Liver (tissue), 9 donors: ENCODE results near the gene ANTXR2. TPM values are rescaled to one million over a fixed set of nuclear protein-coding genes. Genes with fewer than 3 reads are reported as not detected.
"Not testable (repeated sequence)": the region's sequence is repeated elsewhere in the genome, so short reads cannot be mapped to it uniquely, and the experiment has no call there.

Source experiments
- DNase-seq: peaks from one replicate; pipeline ENCODE4 v3.0.0-alpha.2; 2017; ENCODE audit warnings: low spot score
- H3K27ac ChIP-seq, 2 donors: one replicate each; pipeline ENCODE4 v1.7.0; 2013; ENCODE audit warnings: inconsistent platforms in 2 of 2, low read length in 2 of 2, control low read depth in 1 of 2, low read depth in 1 of 2, mild to moderate bottlenecking in 1 of 2
- H3K27me3 ChIP-seq, 4 donors: one replicate each; pipeline versions ENCODE4 v1.6.1 to v1.7.0; 2013; ENCODE audit warnings: low read length in 3 of 4, inconsistent platforms in 1 of 4, mild to moderate bottlenecking in 1 of 4, moderate library complexity in 1 of 4; ENCODE audit not compliant: control insufficient read depth in 4 of 4, insufficient read depth in 4 of 4
- H3K36me3 ChIP-seq, 4 donors: one replicate each; pipeline versions ENCODE4 v1.6.1 to v1.7.0; 2013; ENCODE audit warnings: low read length in 3 of 4, mild to moderate bottlenecking in 3 of 4, low read depth in 1 of 4, moderate library complexity in 1 of 4; ENCODE audit not compliant: control insufficient read depth in 4 of 4, insufficient read depth in 3 of 4
- H3K4me1 ChIP-seq, 4 donors: one replicate each; pipeline versions ENCODE4 v1.6.1 to v1.7.0; 2013; ENCODE audit warnings: low read length in 3 of 4, mild to moderate bottlenecking in 3 of 4, moderate library complexity in 1 of 4; ENCODE audit not compliant: control insufficient read depth in 4 of 4, insufficient read depth in 4 of 4
- H3K4me3 ChIP-seq, 3 donors: one replicate each; pipeline versions ENCODE4 v1.6.1 to v1.7.0; 2013; ENCODE audit warnings: low read length in 3 of 3, control low read depth in 1 of 3, low read depth in 1 of 3, mild to moderate bottlenecking in 1 of 3
- H3K9ac ChIP-seq, 2 donors: one replicate each; pipeline ENCODE4 v1.7.0; 2013; ENCODE audit warnings: low read length in 2 of 2, mild to moderate bottlenecking in 2 of 2, moderate library complexity in 2 of 2, control low read depth in 1 of 2, low read depth in 1 of 2
- H3K9me3 ChIP-seq, 4 donors: one replicate each; pipeline versions ENCODE4 v1.6.1 to v1.7.0; 2013; ENCODE audit warnings: low read length in 3 of 4; ENCODE audit not compliant: control insufficient read depth in 4 of 4
- CTCF ChIP-seq: fragments of 150-350 bp; IDR thresholded peaks from 2 replicates; pipeline ENCODE4 v1.5.1; 2017; ENCODE audit warnings: improper control_type of control experiment, low read depth, low read length; ENCODE audit not compliant: missing input control
- EGR1 ChIP-seq, 2 donors: IDR thresholded peaks; 2 replicates each; pipeline ENCODE4 v1.6.1; 2016 to 2018; ENCODE audit warnings: antibody characterized with exemption in 2 of 2, low read depth in 2 of 2
- FOXA1 ChIP-seq: IDR thresholded peaks from 2 replicates; pipeline ENCODE4 v1.6.1; 2016; ENCODE audit warnings: antibody characterized with exemption
- FOXA2 ChIP-seq: IDR thresholded peaks from 2 replicates; pipeline ENCODE4 v1.6.1; 2016; ENCODE audit warnings: antibody characterized with exemption
- GABPA ChIP-seq, 2 donors: IDR thresholded peaks in 1 of 2; conservative IDR thresholded peaks in 1 of 2; 2 replicates each; pipeline ENCODE4 v1.6.1; 2016; ENCODE audit warnings: antibody characterized with exemption in 2 of 2, mild to moderate bottlenecking in 1 of 2, moderate library complexity in 1 of 2
- HNF4A ChIP-seq, 2 donors: conservative IDR thresholded peaks; 2 replicates each; pipeline ENCODE4 v1.6.1; 2016; ENCODE audit warnings: antibody characterized with exemption in 2 of 2, mild to moderate bottlenecking in 2 of 2
- HNF4G ChIP-seq: IDR thresholded peaks from 2 replicates; pipeline ENCODE4 v1.6.1; 2016; ENCODE audit warnings: antibody characterized with exemption
- JUND ChIP-seq, 2 donors: IDR thresholded peaks; 2 replicates each; pipeline ENCODE4 v1.6.1; 2016; ENCODE audit warnings: antibody characterized with exemption in 2 of 2
- NR2F2 ChIP-seq: IDR thresholded peaks from 2 replicates; pipeline ENCODE4 v1.6.1; 2016; ENCODE audit warnings: antibody characterized with exemption
- RAD21 ChIP-seq, 2 donors: IDR thresholded peaks; 2 replicates each; pipeline ENCODE4 v1.6.1; 2016; ENCODE audit warnings: antibody characterized with exemption in 2 of 2, mild to moderate bottlenecking in 2 of 2
- RXRA ChIP-seq, 2 donors: IDR thresholded peaks; 2 replicates each; pipeline ENCODE4 v1.6.1; 2017 to 2018; ENCODE audit warnings: antibody characterized with exemption in 2 of 2, mild to moderate bottlenecking in 1 of 2
- SP1 ChIP-seq: IDR thresholded peaks from 2 replicates; pipeline ENCODE4 v1.6.1; 2018; ENCODE audit warnings: antibody characterized with exemption, mild to moderate bottlenecking
- TAF1 ChIP-seq: conservative IDR thresholded peaks from 2 replicates; pipeline ENCODE4 v1.6.1; 2016; ENCODE audit warnings: antibody characterized with exemption, mild to moderate bottlenecking
- YY1 ChIP-seq: IDR thresholded peaks from 2 replicates; pipeline ENCODE4 v1.6.1; 2016; ENCODE audit warnings: antibody characterized with exemption, mild to moderate bottlenecking
- WGBS: extraction: QIAGEN DNeasy Blood & Tissue Kit; methylation state at CpG from one replicate; pipeline ENCODE4 v1.1.7; 2013; 5-methylcytosine and 5-hydroxymethylcytosine counted together
- polyA plus RNA-seq, 2 donors: library from polyadenylated mRNA; stranded (reverse) in 1 of 2; unstranded in 1 of 2; fragments of 200-250 nt in 1 of 2; fragments of >200 nt in 1 of 2; fragmentation: Nextera tagmentation in 1 of 2; extraction: Ambion mirVana in 1 of 2; gene quantifications; one replicate each; pipeline versions ENCODE4 v1.2.1 to v1.2.3, GENCODE V29; 2013 to 2015
- total RNA-seq, 2 donors: library from RNA; depleted of rRNA; stranded (reverse); fragments of >200 nt; gene quantifications; one replicate each; pipeline ENCODE4 v1.2.3, GENCODE V29; 2014
- TF ChIP-seq, protein P1 (sequence below): IDR thresholded peaks from 2 replicates; pipeline ENCODE4 v1.6.1; 2016; ENCODE audit warnings: antibody characterized with exemption
- TF ChIP-seq, protein P2 (sequence below): IDR thresholded peaks from 2 replicates; pipeline ENCODE4 v1.6.1; 2016; ENCODE audit warnings: antibody characterized with exemption
- donor health status: healthy.
- donor health status: healthy.
- donor health status: healthy.
- donor health status: healthy.
- donor health status: healthy.

Gene ANTXR2
- total and polyA plus RNA-seq, 4 donors = 16.1 to 30.5 (median 21.3) TPM

DNA sequence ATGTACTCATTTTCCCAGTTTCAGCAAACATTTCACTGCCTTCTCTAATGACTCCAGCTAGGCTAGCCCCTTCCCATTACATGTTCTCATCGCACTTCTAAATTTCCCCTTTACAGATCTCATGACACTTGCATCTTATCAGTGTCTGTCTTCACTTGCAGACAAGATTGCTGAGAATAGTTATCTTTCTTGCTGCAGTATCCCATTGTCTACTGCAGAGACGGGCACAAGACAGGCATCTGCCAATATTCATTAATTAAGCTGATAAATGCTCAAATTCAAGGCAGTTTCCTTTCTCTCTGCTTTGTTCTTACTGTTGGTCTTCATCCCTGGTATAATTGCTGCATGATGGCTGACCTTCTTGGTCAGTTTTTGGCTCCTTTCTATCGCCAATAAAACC, 175.9 kb downstream of the ANTXR2 start:
- no peak overlapping the region for H3K9ac ChIP-seq
- H3K27me3 ChIP-seq = no peaks in the 10 kb centered on the region
- TF ChIP-seq RXRA (IDR thresholded peaks at IDR 0.05) (no peak), TAF1 (no peak), CTCF (no peak), EGR1 (IDR thresholded peaks at IDR 0.05; ENCODE audit: low read depth in 2 of 2) (no peak), HNF4A (conservative IDR thresholded peaks at IDR 0.05) (no peak), YY1 (no peak)
- H3K9me3 ChIP-seq = no peaks in the 10 kb centered on the region
- WGBS = 60% methylated on average over 3 of the region's 3 CpGs
- H3K36me3 ChIP-seq = no peaks in the 10 kb centered on the region
- H3K27ac ChIP-seq = no peak overlapping the region
- DNase-seq = no peak
- H3K4me3 ChIP-seq = no peak overlapping the region
- no peaks in the 10 kb centered on the region for H3K4me1 ChIP-seq

DNA sequence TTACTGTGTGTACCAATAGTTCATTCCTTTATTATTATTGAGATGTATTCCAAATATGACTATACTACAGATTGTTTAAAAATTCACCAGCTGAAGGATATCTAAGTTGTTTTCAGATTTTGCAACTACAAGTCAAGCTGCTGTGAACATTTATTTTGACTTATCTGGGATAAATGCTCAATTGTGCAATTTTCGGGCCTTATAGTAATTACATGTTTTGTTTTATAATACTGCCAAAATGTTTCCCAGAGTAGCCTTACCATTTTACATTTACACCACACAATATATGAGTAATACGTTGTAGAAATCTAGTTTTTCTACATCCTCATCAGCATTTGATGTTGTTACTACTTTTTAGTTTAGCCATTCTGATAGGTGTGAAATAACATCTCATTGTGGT, 179.6 kb downstream of the ANTXR2 start:
- TF ChIP-seq CTCF (no peak), HNF4G (no peak), GABPA (IDR thresholded peaks at IDR 0.05 in 1 of 2, conservative IDR thresholded peaks at IDR 0.05 in 1 of 2) (no peak), RAD21 (IDR thresholded peaks at IDR 0.05) (no peak), EGR1 (IDR thresholded peaks at IDR 0.05; ENCODE audit: low read depth in 2 of 2) (no peak), YY1 (no peak), RXRA (IDR thresholded peaks at IDR 0.05) (no peak), FOXA1 (no peak), TAF1 (no peak), SP1 (no peak), FOXA2 (no peak), NR2F2 (no peak), HNF4A (conservative IDR thresholded peaks at IDR 0.05) (no peak), JUND (IDR thresholded peaks at IDR 0.05) (no peak)
- TF ChIP-seq, protein P1, sequence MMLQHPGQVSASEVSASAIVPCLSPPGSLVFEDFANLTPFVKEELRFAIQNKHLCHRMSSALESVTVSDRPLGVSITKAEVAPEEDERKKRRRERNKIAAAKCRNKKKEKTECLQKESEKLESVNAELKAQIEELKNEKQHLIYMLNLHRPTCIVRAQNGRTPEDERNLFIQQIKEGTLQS = no peak
- TF ChIP-seq, protein P2, sequence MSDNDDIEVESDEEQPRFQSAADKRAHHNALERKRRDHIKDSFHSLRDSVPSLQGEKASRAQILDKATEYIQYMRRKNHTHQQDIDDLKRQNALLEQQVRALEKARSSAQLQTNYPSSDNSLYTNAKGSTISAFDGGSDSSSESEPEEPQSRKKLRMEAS = no peak
- no peak overlapping the region for H3K27ac ChIP-seq
- 71% methylated on average over 2 of the region's 2 CpGs for WGBS
- no peak for DNase-seq
- no peaks in the 10 kb centered on the region for H3K4me1 ChIP-seq
- H3K9me3 ChIP-seq = no peaks in the 10 kb centered on the region
- H3K36me3 ChIP-seq = no peaks in the 10 kb centered on the region
- no peak overlapping the region for H3K9ac ChIP-seq
- no peaks in the 10 kb centered on the region for H3K27me3 ChIP-seq
- no peak overlapping the region for H3K4me3 ChIP-seq

DNA sequence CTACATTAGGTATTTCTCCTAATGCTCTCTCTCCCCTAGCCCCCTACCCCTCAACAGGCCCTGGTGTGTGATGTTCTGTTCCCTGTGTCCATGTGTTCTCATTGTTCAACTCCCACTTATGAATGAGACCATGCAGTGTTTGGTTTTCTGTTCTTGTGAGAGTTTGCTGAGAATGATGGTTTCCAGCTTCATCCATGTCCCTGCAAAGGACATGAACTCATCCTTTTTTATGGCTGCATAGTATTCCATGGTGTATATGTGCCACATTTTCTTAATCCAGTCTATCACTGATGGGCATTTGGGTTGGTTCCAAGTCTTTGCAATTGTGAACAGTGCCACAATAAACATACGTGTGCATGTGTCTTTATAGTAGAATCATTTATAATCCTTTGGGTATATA, 184.0 kb downstream of the ANTXR2 start:
- not testable (repeated sequence) for H3K27me3 ChIP-seq, H3K4me1 ChIP-seq

More for the DNA sequence above, 184.0 kb downstream of the ANTXR2 start:
- H3K27ac ChIP-seq, H3K36me3 ChIP-seq, DNase-seq, H3K9me3 ChIP-seq, H3K9ac ChIP-seq, H3K4me3 ChIP-seq: not testable (repeated sequence)
- 94% methylated on average over 1 of the region's 1 CpG for WGBS
